CD4-positive, CD25-positive, alpha-beta regulatory T cell (primary cell): ENCODE measurements around the gene BAIAP2L2. TPM values are rescaled to one million over a fixed set of nuclear protein-coding genes. Genes with fewer than 3 reads are reported as not detected.
"Not testable (repeated sequence)": the region's sequence is repeated elsewhere in the genome, so short reads cannot be mapped to it uniquely, and the experiment has no call there.

Source experiments
- ATAC-seq, 2 donors: fragments of 150-1000 bp; cut with Tn5 transposase; one replicate each; pipeline ENCODE4 v1.10.0; 2021; ENCODE audit warnings: low read depth in 2 of 2, moderate number of reproducible peaks in 2 of 2, moderate library complexity in 1 of 2
- DNase-seq, 3 donors: peaks; one replicate each; pipeline versions ENCODE4 v3.0.0 to v3.0.0-alpha.2; 2012 to 2022; ENCODE audit warnings: mixed read lengths in 1 of 3
- H3K27ac ChIP-seq: one replicate; pipeline ENCODE4 v1.7.0; 2013; ENCODE audit warnings: mild to moderate bottlenecking, low read length; ENCODE audit not compliant: insufficient read depth, poor library complexity, severe bottlenecking
- H3K27me3 ChIP-seq: one replicate; pipeline ENCODE4 v1.7.0; 2013; ENCODE audit warnings: low read length; ENCODE audit not compliant: control insufficient read depth, insufficient read depth
- H3K36me3 ChIP-seq: one replicate; pipeline ENCODE4 v1.7.0; 2013; ENCODE audit warnings: mild to moderate bottlenecking, low read length, moderate library complexity; ENCODE audit not compliant: control insufficient read depth, insufficient read depth
- H3K4me1 ChIP-seq: 2 replicates; pipeline ENCODE4 v1.7.0; 2013; ENCODE audit warnings: mild to moderate bottlenecking, low read length; ENCODE audit not compliant: insufficient read depth, control insufficient read depth, poor library complexity, severe bottlenecking
- H3K4me3 ChIP-seq: one replicate; pipeline ENCODE4 v1.7.0; 2013; ENCODE audit warnings: low read depth, mild to moderate bottlenecking, low read length, moderate library complexity
- H3K9me3 ChIP-seq, 2 experiments: 1 replicate in 1 of 2; 2 replicates in 1 of 2; pipeline ENCODE4 v1.7.0; 2013; ENCODE audit warnings: low read length in 2 of 2, mild to moderate bottlenecking in 1 of 2, moderate library complexity in 1 of 2; ENCODE audit not compliant: control insufficient read depth in 2 of 2
- H3K27ac Mint-ChIP-seq, 3 donors: one replicate each; pipeline ENCODE4 v1.8.0; 2020 to 2022; ENCODE audit warnings: mild to moderate bottlenecking in 3 of 3, mixed read lengths in 3 of 3, moderate library complexity in 2 of 3
- H3K27me3 Mint-ChIP-seq: one replicate; pipeline ENCODE4 v1.8.0; 2022; ENCODE audit warnings: mild to moderate bottlenecking, mixed read lengths
- H3K36me3 Mint-ChIP-seq: one replicate; pipeline ENCODE4 v1.8.0; 2020; ENCODE audit warnings: mixed read lengths
- H3K4me1 Mint-ChIP-seq, 4 donors: one replicate each; pipeline ENCODE4 v1.8.0; 2020 to 2022; ENCODE audit warnings: mixed read lengths in 4 of 4, mild to moderate bottlenecking in 1 of 4
- H3K4me3 Mint-ChIP-seq, 4 donors: one replicate each; pipeline ENCODE4 v1.8.0; 2020 to 2022; ENCODE audit warnings: mild to moderate bottlenecking in 4 of 4, mixed read lengths in 4 of 4, moderate library complexity in 3 of 4
- H3K9me3 Mint-ChIP-seq, 7 donors: one replicate each; pipeline ENCODE4 v1.8.0; 2020 to 2022; ENCODE audit warnings: mixed read lengths in 7 of 7, mild to moderate bottlenecking in 3 of 7, moderate library complexity in 2 of 7
- polyA plus RNA-seq, 4 donors: library from polyadenylated mRNA; unstranded; fragments of 300-500 nt; fragmentation: Illumina TruSeq; gene quantifications; one replicate each; pipeline ENCODE4 v1.2.3, GENCODE V29; 2021
- total RNA-seq: library from RNA; stranded (reverse); gene quantifications from one replicate; pipeline ENCODE4 v1.2.3, GENCODE V29; 2022

The BAIAP2L2 gene
- total RNA-seq (1.2 TPM), polyA plus RNA-seq (not detected)

DNA sequence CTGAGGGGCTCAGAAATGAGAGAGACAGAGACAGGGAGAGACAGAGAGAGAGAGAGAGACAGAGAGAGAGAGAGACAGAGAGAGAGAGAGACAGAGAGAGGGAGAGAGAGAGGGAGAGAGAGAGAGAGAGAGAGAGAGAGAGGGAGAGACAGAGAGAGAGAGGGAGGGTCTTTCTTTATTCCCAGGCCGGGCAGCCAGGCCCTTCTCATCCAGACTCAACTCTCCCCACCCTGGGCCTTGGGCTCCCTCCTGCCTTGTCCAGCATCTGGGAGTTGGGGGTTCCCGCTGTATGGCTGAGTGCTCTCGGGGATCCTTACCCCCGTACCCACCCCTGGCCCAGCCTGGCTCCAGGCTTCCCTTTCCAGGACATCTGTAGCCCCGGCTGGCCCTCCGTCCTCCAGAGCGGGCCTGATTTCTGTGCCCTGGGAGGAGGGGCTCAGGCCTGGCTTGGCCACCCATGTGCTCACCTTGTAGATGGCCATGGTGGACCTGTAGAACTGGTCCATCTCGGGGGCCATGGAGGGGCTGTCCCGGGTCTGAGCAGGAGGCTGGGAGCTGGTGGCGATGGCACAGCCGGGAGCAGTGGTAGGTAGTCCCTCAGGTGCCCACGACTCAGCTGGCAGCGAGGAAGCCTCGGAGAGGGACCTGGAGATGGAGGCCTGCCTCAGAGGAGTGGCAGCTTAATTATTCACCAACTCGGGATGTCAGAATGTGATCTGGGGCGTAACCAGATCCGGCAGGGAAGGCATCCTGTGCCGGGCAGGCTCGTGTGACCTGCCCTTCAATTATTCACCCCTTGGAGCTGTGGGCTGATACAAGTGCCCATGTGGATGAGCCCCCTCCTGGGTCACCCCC is at the start of gene BAIAP2L2:
Gene BAIAP2L2, minus strand, starts transcription at position 677 of the 855 bp plus-strand sequence. Its CDS starts 159 bp downstream, at position 518.
- H3K27ac ChIP-seq = no peak within 1 kb of the TSS
- peaks cover 1% of the 10 kb centered on the region for H3K36me3 ChIP-seq
- Mint-ChIP-seq H3K4me3 (peak within 1 kb of the TSS in 2 of 4 donors; percentile 41 to 63), H3K36me3 (peaks cover 10% of the 10 kb centered on the region), H3K27me3 (peaks cover 10% of the 10 kb centered on the region), H3K27ac (peak within 1 kb of the TSS in 2 of 3 donors; percentile 78 to 97), H3K9me3 (peaks cover 0 to 1% (median 0%) of the 10 kb centered on the region in 7 donors), H3K4me1 (peaks cover 2 to 5% (median 4%) of the 10 kb centered on the region in 4 donors)
- H3K4me3 ChIP-seq = no peak within 1 kb of the TSS
- ATAC-seq (no peak), DNase-seq (no peak)
- H3K27me3 ChIP-seq = no peaks in the 10 kb centered on the region
- no peaks in the 10 kb centered on the region for H3K9me3 ChIP-seq
- no peaks in the 10 kb centered on the region for H3K4me1 ChIP-seq

DNA sequence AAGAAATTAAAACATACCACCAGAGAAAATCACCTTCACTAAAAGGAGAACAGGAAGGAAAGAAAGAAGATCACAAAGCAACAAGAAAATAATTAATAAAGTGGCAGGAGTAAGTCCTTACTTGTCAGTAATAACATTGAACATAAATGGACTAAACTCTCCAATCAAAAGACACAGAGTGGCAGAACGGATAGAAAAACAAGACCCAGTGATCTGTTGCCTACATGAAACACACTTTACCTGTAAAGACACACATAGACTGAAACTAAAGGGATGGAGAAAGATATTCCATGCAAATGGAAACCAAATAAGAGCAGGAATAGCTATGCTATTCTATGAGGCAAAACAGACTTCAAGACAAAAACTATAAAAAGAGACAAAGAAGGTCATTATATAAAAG is 45.2 kb upstream of the BAIAP2L2 start:
- H3K27ac ChIP-seq = no peak overlapping the region
- Mint-ChIP-seq H3K27ac (peak overlapping the region in 1 of 3 donors; percentile 6), H3K4me3 (no peak overlapping the region), H3K4me1 (peaks cover 6 to 24% (median 14%) of the 10 kb centered on the region in 4 donors), H3K27me3 (no peaks in the 10 kb centered on the region), H3K9me3 (no peaks in the 10 kb centered on the region), H3K36me3 (peaks cover 22% of the 10 kb centered on the region)
- ATAC-seq = no peak
- H3K27me3 ChIP-seq = no peaks in the 10 kb centered on the region
- H3K9me3 ChIP-seq = no peaks in the 10 kb centered on the region
- H3K4me1 ChIP-seq = no peaks in the 10 kb centered on the region
- H3K4me3 ChIP-seq = no peak overlapping the region
- no peaks in the 10 kb centered on the region for H3K36me3 ChIP-seq
- DNase-seq = no peak

GRCh38 chr22:38154563-38154915 is 44.1 kb upstream of the BAIAP2L2 start:
- H3K36me3 ChIP-seq, H3K4me3 ChIP-seq, ATAC-seq, H3K27ac ChIP-seq, H3K4me1 ChIP-seq, H3K9me3 ChIP-seq, DNase-seq, H3K27me3 Mint-ChIP-seq, H3K4me3 Mint-ChIP-seq, H3K27me3 ChIP-seq, H3K9me3 Mint-ChIP-seq: not testable (repeated sequence)
- Mint-ChIP-seq H3K27ac (peak overlapping the region in 1 of 3 donors; percentile 43), H3K4me1 (peaks cover 6 to 24% (median 13%) of the 10 kb centered on the region in 4 donors), H3K36me3 (peaks cover 14% of the 10 kb centered on the region)

DNA sequence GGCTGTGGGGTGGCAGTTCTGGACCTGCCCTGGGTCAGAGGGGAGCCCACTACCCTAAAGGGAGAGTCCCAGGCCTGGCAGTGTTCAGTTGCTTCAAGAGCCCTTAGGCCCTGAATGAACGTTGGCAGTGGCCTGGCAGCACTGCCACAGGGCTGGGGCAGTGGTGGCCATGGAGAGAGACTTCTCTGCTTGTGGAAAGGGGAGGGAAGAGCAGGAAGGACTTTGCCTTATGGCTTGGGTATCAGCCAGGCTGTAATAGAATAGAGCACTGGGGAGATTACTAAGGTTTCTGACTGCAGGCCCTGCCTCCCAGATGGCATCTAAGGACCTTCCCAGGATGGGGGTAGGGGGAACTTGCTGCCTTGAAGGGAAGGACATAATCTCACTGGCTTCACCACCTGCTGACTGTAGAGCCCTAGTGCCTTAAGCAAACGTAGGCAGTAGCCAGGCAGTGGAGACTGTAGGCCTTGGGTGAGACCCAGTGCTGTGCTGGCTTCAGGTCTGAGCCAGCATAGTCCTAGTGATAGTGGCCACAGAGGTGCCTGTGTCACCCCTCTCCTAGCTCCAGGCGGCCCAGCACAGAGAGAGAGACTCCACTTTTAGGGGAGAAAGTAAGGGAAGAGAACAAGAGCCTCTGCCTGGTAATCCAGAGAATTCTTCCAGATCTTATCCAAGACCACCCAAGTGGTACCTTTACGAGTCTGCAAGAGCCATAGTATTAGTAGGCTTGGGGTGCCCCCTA is 43.5 kb upstream of the BAIAP2L2 start:
- Mint-ChIP-seq H3K27me3 (no peaks in the 10 kb centered on the region), H3K4me3 (no peak overlapping the region), H3K9me3 (no peaks in the 10 kb centered on the region), H3K4me1 (peaks cover 6 to 28% (median 13%) of the 10 kb centered on the region in 4 donors), H3K36me3 (peaks cover 17% of the 10 kb centered on the region), H3K27ac (no peak overlapping the region)
- no peak for ATAC-seq
- H3K27ac ChIP-seq = no peak overlapping the region
- H3K36me3 ChIP-seq = no peaks in the 10 kb centered on the region
- H3K4me3 ChIP-seq = no peak overlapping the region
- no peaks in the 10 kb centered on the region for H3K4me1 ChIP-seq
- no peak for DNase-seq
- H3K27me3 ChIP-seq = no peaks in the 10 kb centered on the region
- H3K9me3 ChIP-seq = no peaks in the 10 kb centered on the region

DNA sequence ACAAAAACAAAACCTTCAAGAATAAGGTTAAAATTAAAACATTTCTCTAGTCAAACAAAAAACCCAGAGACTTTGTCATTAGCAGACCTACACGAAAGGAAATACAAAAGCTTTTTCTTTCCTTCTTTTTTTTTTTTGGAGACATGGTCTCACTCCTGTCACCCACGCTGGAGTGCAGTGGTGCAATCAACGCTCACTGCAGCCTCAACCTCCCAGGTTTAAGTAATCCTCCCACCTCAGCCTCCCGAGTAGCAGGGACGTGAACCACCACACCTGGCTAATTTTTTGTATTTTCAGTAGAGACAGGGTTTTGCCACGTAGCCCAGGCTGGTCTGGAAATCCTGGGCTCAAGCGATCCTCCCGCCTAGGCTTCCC is 40.6 kb upstream of the BAIAP2L2 start:
- no peak overlapping the region for H3K27ac Mint-ChIP-seq
- H3K4me3 Mint-ChIP-seq = no peak overlapping the region
- no peak for DNase-seq
- Histone ChIP-seq H3K4me1 (no peaks in the 10 kb centered on the region), H3K27me3 (no peaks in the 10 kb centered on the region), H3K9me3 (no peaks in the 10 kb centered on the region), H3K36me3 (no peaks in the 10 kb centered on the region), H3K4me3 (no peak overlapping the region), H3K27ac (no peak overlapping the region)
- peaks cover 10 to 20% (median 17%) of the 10 kb centered on the region in 4 donors for H3K4me1 Mint-ChIP-seq
- H3K36me3 Mint-ChIP-seq = peaks cover 17% of the 10 kb centered on the region
- H3K27me3 Mint-ChIP-seq = no peaks in the 10 kb centered on the region
- no peak for ATAC-seq
- no peaks in the 10 kb centered on the region for H3K9me3 Mint-ChIP-seq

- H3K4me1 Mint-ChIP-seq = peaks cover 4 to 20% (median 16%) of the 10 kb centered on the region in 4 donors
- no peak overlapping the region for H3K27ac Mint-ChIP-seq
- ATAC-seq = no peak
Observed at GRCh38 chr22:38148245-38148644, 37.8 kb upstream of the BAIAP2L2 start.

GRCh38 chr22:38146166-38146565 is 35.7 kb upstream of the BAIAP2L2 start:
- not testable (repeated sequence) for H3K27me3 Mint-ChIP-seq, H3K9me3 ChIP-seq, DNase-seq, H3K27ac ChIP-seq, H3K9me3 Mint-ChIP-seq, H3K4me1 ChIP-seq, H3K27me3 ChIP-seq, H3K4me3 Mint-ChIP-seq, H3K4me3 ChIP-seq, ATAC-seq, H3K27ac Mint-ChIP-seq
- Mint-ChIP-seq H3K4me1 (peaks cover 9 to 30% (median 14%) of the 10 kb centered on the region in 4 donors), H3K36me3 (peaks cover 28% of the 10 kb centered on the region)
- H3K36me3 ChIP-seq = peaks cover 13% of the 10 kb centered on the region

More at GRCh38 chr22:38148245-38148644, 37.8 kb upstream of the BAIAP2L2 start:
- no peak overlapping the region for H3K4me3 ChIP-seq
- H3K36me3 Mint-ChIP-seq = peaks cover 20% of the 10 kb centered on the region
- H3K9me3 ChIP-seq = no peaks in the 10 kb centered on the region
- H3K9me3 Mint-ChIP-seq = no peaks in the 10 kb centered on the region
- no peaks in the 10 kb centered on the region for H3K27me3 ChIP-seq
- H3K36me3 ChIP-seq = no peaks in the 10 kb centered on the region
- peaks cover 8% of the 10 kb centered on the region for H3K4me1 ChIP-seq
- no peak for DNase-seq
- no peak overlapping the region for H3K27ac ChIP-seq
- H3K4me3 Mint-ChIP-seq = no peak overlapping the region
- no peaks in the 10 kb centered on the region for H3K27me3 Mint-ChIP-seq
